ENCODE results near the gene FEV.
A peak's percentile ranks its signal among the peaks of the same experiment; 100 is the strongest.

Gene FEV

GRCh38 chr2:218959761-218960308 is 25.1 kb downstream of the FEV start:
- TF ChIP-seq EZH2phosphoT487 (conservative IDR thresholded peaks at IDR 0.05; ENCODE audit: low read length) = no peak
- TF ChIP-seq CTCF (IDR thresholded peaks at IDR 0.05; ENCODE audit: insufficient read depth, low read length, poor library complexity, severe bottlenecking) = no peak
- peak overlapping the region; percentile 58 for H3K9ac ChIP-seq (ENCODE audit: low read length)

GRCh38 chr2:218959141-218959731 is 25.7 kb downstream of the FEV start, which contains the start of gene CDK5R2:
Gene CDK5R2 (plus strand): TSS chr2:218959666. CDS start chr2:218959821, 155 bp downstream.
- no peaks in the 10 kb centered on the region for H4K20me1 ChIP-seq (ENCODE audit: low read depth, low read length)
- peak within 1 kb of the TSS; percentile 50 for H3K4me2 ChIP-seq (ENCODE audit: low read depth, low read length, poor library complexity, severe bottlenecking)
- TF ChIP-seq CTCF (IDR thresholded peaks at IDR 0.05; ENCODE audit: insufficient read depth, low read length, poor library complexity, severe bottlenecking) = no peak
- no peak for TF ChIP-seq EZH2phosphoT487 (conservative IDR thresholded peaks at IDR 0.05; ENCODE audit: low read length)
- no peak within 1 kb of the TSS for H3K27ac ChIP-seq (ENCODE audit: low read depth, low read length)
- no peaks in the 10 kb centered on the region for H3K9me3 ChIP-seq (ENCODE audit: insufficient read depth, low read length)
- H3K9me2 ChIP-seq (replicated peaks; ENCODE audit: insufficient read depth, low read length) = no peaks in the 10 kb centered on the region
- H2AFZ ChIP-seq (ENCODE audit: low read depth, low read length, severe bottlenecking) = peak within 1 kb of the TSS; percentile 90
- no peaks in the 10 kb centered on the region for H3F3A ChIP-seq (ENCODE audit: insufficient read depth)
- H3K79me2 ChIP-seq (ENCODE audit: insufficient read depth, low read length) = no peaks in the 10 kb centered on the region
- no peaks in the 10 kb centered on the region for H3K36me3 ChIP-seq (ENCODE audit: low read length)
- no peaks in the 10 kb centered on the region for H3K27me3 ChIP-seq (ENCODE audit: low read length)
- H3K4me3 ChIP-seq (ENCODE audit: insufficient read depth, low read length, poor library complexity, severe bottlenecking) = peak within 1 kb of the TSS; percentile 63
- peak within 1 kb of the TSS; percentile 58 for H3K9ac ChIP-seq (ENCODE audit: low read length)

More at GRCh38 chr2:218959761-218960308, 25.1 kb downstream of the FEV start:
- H3K9me3 ChIP-seq (ENCODE audit: insufficient read depth, low read length) = no peaks in the 10 kb centered on the region
- peak overlapping the region; percentile 50 for H3K4me2 ChIP-seq (ENCODE audit: low read depth, low read length, poor library complexity, severe bottlenecking)
- no peaks in the 10 kb centered on the region for H3K36me3 ChIP-seq (ENCODE audit: low read length)
- peak overlapping the region; percentile 90 for H2AFZ ChIP-seq (ENCODE audit: low read depth, low read length, severe bottlenecking)
- no peaks in the 10 kb centered on the region for H4K20me1 ChIP-seq (ENCODE audit: low read depth, low read length)
- H3K9me2 ChIP-seq (replicated peaks; ENCODE audit: insufficient read depth, low read length) = no peaks in the 10 kb centered on the region
- no peaks in the 10 kb centered on the region for H3K79me2 ChIP-seq (ENCODE audit: insufficient read depth, low read length)
- peak overlapping the region; percentile 63 for H3K4me3 ChIP-seq (ENCODE audit: insufficient read depth, low read length, poor library complexity, severe bottlenecking)
- no peaks in the 10 kb centered on the region for H3K27me3 ChIP-seq (ENCODE audit: low read length)
- H3F3A ChIP-seq (ENCODE audit: insufficient read depth) = no peaks in the 10 kb centered on the region
- no peak overlapping the region for H3K27ac ChIP-seq (ENCODE audit: low read depth, low read length)

- Histone ChIP-seq H3K9me3 (ENCODE audit: insufficient read depth, low read length) (no peaks in the 10 kb centered on the region), H3K27ac (ENCODE audit: low read depth, low read length) (no peak overlapping the region), H3K4me3 (ENCODE audit: insufficient read depth, low read length, poor library complexity, severe bottlenecking) (no peak overlapping the region), H4K20me1 (ENCODE audit: low read depth, low read length) (no peaks in the 10 kb centered on the region), H3F3A (ENCODE audit: insufficient read depth) (no peaks in the 10 kb centered on the region), H3K79me2 (ENCODE audit: insufficient read depth, low read length) (no peaks in the 10 kb centered on the region), H3K4me2 (ENCODE audit: low read depth, low read length, poor library complexity, severe bottlenecking) (no peak overlapping the region), H3K9ac (ENCODE audit: low read length) (no peak overlapping the region), H3K9me2 (replicated peaks; ENCODE audit: insufficient read depth, low read length) (no peaks in the 10 kb centered on the region), H3K36me3 (ENCODE audit: low read length) (no peaks in the 10 kb centered on the region), H2AFZ (ENCODE audit: low read depth, low read length, severe bottlenecking) (no peak overlapping the region), H3K27me3 (ENCODE audit: low read length) (no peaks in the 10 kb centered on the region)
- TF ChIP-seq EZH2phosphoT487 (conservative IDR thresholded peaks at IDR 0.05; ENCODE audit: low read length) (no peak), CTCF (IDR thresholded peaks at IDR 0.05; ENCODE audit: insufficient read depth, low read length, poor library complexity, severe bottlenecking) (no peak)
Observed at GRCh38 chr2:218958276-218958675, 26.7 kb downstream of the FEV start.
